ENCODE measurements around the gene TBX1.

- no peak for TF ChIP-seq CTCF (IDR thresholded peaks at IDR 0.05; ENCODE audit: low read depth, low read length, poor library complexity, severe bottlenecking)
- no peak for TF ChIP-seq EZH2phosphoT487 (IDR thresholded peaks at IDR 0.05; ENCODE audit: borderline replicate concordance, low read length)
Measured at GRCh38 chr22:19810381-19811201, 50.0 kb downstream of the TBX1 start.

Measured in DOHH2 (cell line).